SK-N-SH (cell line): ENCODE results near the gene MRPS2. TPM values are rescaled to one million over a fixed set of nuclear protein-coding genes. Genes with fewer than 3 reads are reported as not detected.

ENCODE experiments used
- CTCF ChIA-PET: fragments of 300-600, 350-600 bp; formaldehyde crosslinking; extraction: SDS; loops from one replicate; lab custom pipeline; 2021; lab: Yijun Ruan, JAX
- POLR2A ChIA-PET: fragments of 350-600 bp; sonication (Branson Sonifier 250); formaldehyde crosslinking; extraction: SDS; loops from one replicate; lab custom pipeline; 2020; ENCODE audit warnings: antibody characterized with exemption, inconsistent platforms; lab: Yijun Ruan, JAX
- DNase-seq: peaks from one replicate; pipeline ENCODE4 v3.0.0; 2012
- H2AFZ ChIP-seq: fragments of 200-600 bp; sonication (generic); 2 replicates; pipeline ENCODE4 v1.8.1; 2016; ENCODE audit warnings: antibody characterized with exemption, mild to moderate bottlenecking, low read depth
- H3F3A ChIP-seq: fragments of 200-600 bp; sonication (generic); replicated peaks from 2 replicates; pipeline ENCODE3; 2016; ENCODE audit warnings: antibody characterized with exemption, mild to moderate bottlenecking; ENCODE audit not compliant: insufficient read depth
- H3K27ac ChIP-seq, 2 experiments: fragments of 200-500 bp in 1 of 2; fragments of 200-600 bp in 1 of 2; sonication (Bioruptor generic) in 1 of 2; sonication (generic), shearing (Covaris generic) in 1 of 2; 2 replicates each; pipeline versions ENCODE4 v1.5.1 to v1.6.1; 2014 to 2016; ENCODE audit warnings: low read depth in 2 of 2, inconsistent platforms in 1 of 2, low read length in 1 of 2, mild to moderate bottlenecking in 1 of 2, mixed read lengths in 1 of 2
- H3K27me3 ChIP-seq: fragments of 200-600 bp; sonication (generic), shearing (Covaris generic); 2 replicates; pipeline ENCODE4 v1.6.1; 2016; ENCODE audit warnings: mixed run types; ENCODE audit not compliant: insufficient read depth
- H3K36me3 ChIP-seq, 2 experiments: fragments of 200-500 bp in 1 of 2; fragments of 200-600 bp in 1 of 2; sonication (Bioruptor generic) in 1 of 2; sonication (generic) in 1 of 2; replicated peaks in 1 of 2; 2 replicates each; pipeline versions ENCODE3 to v1.5.1; 2014 to 2016; ENCODE audit warnings: low read length in 1 of 2, mild to moderate bottlenecking in 1 of 2; ENCODE audit not compliant: insufficient read depth in 2 of 2, control insufficient read depth in 1 of 2
- H3K4me1 ChIP-seq, 2 experiments: fragments of 200-500 bp in 1 of 2; fragments of 200-600 bp in 1 of 2; sonication (Bioruptor generic) in 1 of 2; sonication (generic), shearing (Covaris generic) in 1 of 2; 2 replicates each; pipeline versions ENCODE4 v1.5.1 to v1.6.1; 2014 to 2016; ENCODE audit warnings: low read depth in 1 of 2, low read length in 1 of 2, mixed run types in 1 of 2; ENCODE audit not compliant: insufficient read depth in 2 of 2, control insufficient read depth in 1 of 2
- H3K4me2 ChIP-seq: fragments of 200-600 bp; sonication (generic), shearing (Covaris generic); 2 replicates; pipeline ENCODE4 v1.6.1; 2017; ENCODE audit warnings: mixed run types
- H3K4me3 ChIP-seq, 2 experiments: fragments of 200-500 bp in 1 of 2; fragments of 200-600 bp in 1 of 2; sonication (Bioruptor generic) in 1 of 2; sonication (generic), shearing (Covaris generic) in 1 of 2; 2 replicates each; pipeline versions ENCODE4 v1.5.1 to v1.8.1; 2014 to 2016; ENCODE audit warnings: low read depth in 2 of 2, inconsistent platforms in 1 of 2, low read length in 1 of 2, mild to moderate bottlenecking in 1 of 2, mixed read lengths in 1 of 2, moderate library complexity in 1 of 2
- H3K79me2 ChIP-seq: fragments of 200-600 bp; sonication (generic); 2 replicates; pipeline ENCODE4 v1.8.1; 2017; ENCODE audit warnings: mild to moderate bottlenecking; ENCODE audit not compliant: insufficient read depth
- H3K9ac ChIP-seq: fragments of 200-600 bp; sonication (generic); 2 replicates; pipeline ENCODE4 v1.6.1; 2017; ENCODE audit warnings: mixed run types
- H3K9me2 ChIP-seq: fragments of 200-600 bp; sonication (generic); 2 replicates; pipeline ENCODE4 v1.6.1; 2017; ENCODE audit warnings: mixed run types
- H3K9me3 ChIP-seq: fragments of 200-600 bp; sonication (generic); 2 replicates; pipeline ENCODE4 v1.6.1; 2017; ENCODE audit warnings: mixed run types, mild to moderate bottlenecking, moderate library complexity
- H4K20me1 ChIP-seq: fragments of 200-600 bp; sonication (generic); 2 replicates; pipeline ENCODE4 v1.6.1; 2017; ENCODE audit warnings: mild to moderate bottlenecking, mixed run types; ENCODE audit not compliant: insufficient read depth
- CHD2 ChIP-seq: fragments of 150-350 bp; IDR thresholded peaks from 2 replicates; pipeline ENCODE4 v1.6.1; 2018; ENCODE audit warnings: low read length; ENCODE audit not compliant: partially characterized antibody
- EP300 ChIP-seq, 2 experiments: IDR thresholded peaks; 2 replicates each; pipeline versions ENCODE4 v1.4.0 to v1.6.1; 2012; ENCODE audit warnings: borderline replicate concordance in 1 of 2, low read depth in 1 of 2, low read length in 1 of 2
- EZH2phosphoT487 ChIP-seq: fragments of 200-600 bp; sonication (generic); IDR thresholded peaks from 2 replicates; pipeline ENCODE4 v1.6.1; 2017; ENCODE audit warnings: low read depth, mixed run types, mild to moderate bottlenecking, antibody characterized with exemption, moderate library complexity, borderline replicate concordance
- FOSL2 ChIP-seq: IDR thresholded peaks from 2 replicates; pipeline ENCODE4 v1.4.0; 2012; ENCODE audit warnings: low read depth, mild to moderate bottlenecking, moderate library complexity, borderline replicate concordance
- FOXM1 ChIP-seq: IDR thresholded peaks from 2 replicates; pipeline ENCODE4 v1.4.0; 2012; ENCODE audit warnings: low read depth, mild to moderate bottlenecking
- JUND ChIP-seq: IDR thresholded peaks from 2 replicates; pipeline ENCODE4 v1.4.0; 2012
- MEF2A ChIP-seq: IDR thresholded peaks from 2 replicates; pipeline ENCODE4 v1.4.0; 2012; ENCODE audit warnings: low read depth, borderline replicate concordance
- NFIC ChIP-seq: IDR thresholded peaks from 2 replicates; pipeline ENCODE4 v1.4.0; 2012; ENCODE audit warnings: borderline replicate concordance
- NRF1 ChIP-seq: IDR thresholded peaks from 2 replicates; pipeline ENCODE4 v1.6.1; 2012; ENCODE audit warnings: low read depth, mild to moderate bottlenecking, low read length
- PBX3 ChIP-seq: IDR thresholded peaks from 2 replicates; pipeline ENCODE4; 2012
- RAD21 ChIP-seq: IDR thresholded peaks from 2 replicates; pipeline ENCODE4 v1.6.1; 2012; ENCODE audit warnings: mild to moderate bottlenecking, low read length
- RFX5 ChIP-seq: IDR thresholded peaks from 2 replicates; pipeline ENCODE4 v1.6.1; 2012; ENCODE audit warnings: mild to moderate bottlenecking, improper control_type of control experiment, low read length
- RXRA ChIP-seq: IDR thresholded peaks from 2 replicates; pipeline ENCODE4 v1.4.0; 2012; ENCODE audit warnings: low read depth, mild to moderate bottlenecking, borderline replicate concordance
- SMC3 ChIP-seq: IDR thresholded peaks from 2 replicates; pipeline ENCODE4 v1.6.1; 2012; ENCODE audit warnings: low read depth, low read length, improper control_type of control experiment
- TAF1 ChIP-seq: IDR thresholded peaks from 2 replicates; pipeline ENCODE4 v1.6.1; 2012; ENCODE audit warnings: low read depth, mild to moderate bottlenecking, low read length, moderate library complexity, borderline replicate concordance
- TCF12 ChIP-seq: IDR thresholded peaks from 2 replicates; pipeline ENCODE4 v1.4.0; 2012
- YY1 ChIP-seq: IDR thresholded peaks from 2 replicates; pipeline ENCODE4 v1.4.0; 2012; ENCODE audit warnings: low read depth, mild to moderate bottlenecking
- WGBS: methylation state at CpG from one replicate; pipeline ENCODE4 v1.1.6; 2017; ENCODE audit warnings: low lambda C conversion rate; 5-methylcytosine and 5-hydroxymethylcytosine counted together
- polyA plus RNA-seq, 3 experiments: library from polyadenylated mRNA; depleted of rRNA; stranded (reverse); fragments of >200 nt; gene quantifications; 2 replicates each; pipeline ENCODE4 v1.2.3, GENCODE V29; 2012
- TF ChIP-seq, protein P1 (sequence below): IDR thresholded peaks from 2 replicates; pipeline ENCODE4 v1.4.0; 2012; ENCODE audit warnings: low read depth, borderline replicate concordance
- TF ChIP-seq, protein P2 (sequence below): IDR thresholded peaks from 2 replicates; pipeline ENCODE4 v1.4.0; 2012; ENCODE audit warnings: low read depth, borderline replicate concordance
- TF ChIP-seq, protein P3 (sequence below): fragments of 200-600 bp; sonication (generic); IDR thresholded peaks from 2 replicates; pipeline ENCODE4 v1.6.1; 2017; ENCODE audit warnings: antibody characterized with exemption, mild to moderate bottlenecking, moderate library complexity

The MRPS2 gene
- polyA plus RNA-seq, 1 of the 3 experiments (the other 2 are of a cell fraction): 113 TPM

DNA sequence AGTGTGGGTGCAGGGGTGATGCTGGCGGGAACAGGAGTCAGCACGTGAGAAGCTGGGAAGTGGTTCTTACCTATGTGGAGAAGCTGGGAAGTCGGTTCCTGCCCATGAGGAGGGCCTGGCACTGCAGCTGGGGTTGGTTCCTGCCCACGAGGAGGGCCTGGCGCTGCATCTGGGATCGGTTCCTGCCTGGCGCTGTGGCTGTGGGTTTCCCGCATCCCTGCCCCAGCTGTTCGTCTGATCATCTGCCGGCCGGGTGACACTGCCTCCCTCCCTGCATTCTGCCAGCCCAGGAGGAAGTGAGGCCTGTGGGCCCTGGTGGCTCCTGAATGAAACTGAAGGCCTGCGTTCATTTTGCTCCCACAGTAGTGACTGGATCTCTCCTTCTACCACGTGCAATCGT is 50.5 kb downstream of the MRPS2 start:
- H2AFZ ChIP-seq: no peak overlapping the region
- WGBS: 57% methylated on average over 11 of the region's 14 CpGs
- H3K27me3 ChIP-seq: no peaks in the 10 kb centered on the region
- H4K20me1 ChIP-seq: no peaks in the 10 kb centered on the region
- TF ChIP-seq NRF1 (no peak), SMC3 (no peak), EZH2phosphoT487 (no peak), NFIC (no peak), FOSL2 (no peak), RXRA (no peak), RAD21 (no peak), JUND (no peak), FOXM1 (no peak), MEF2A (no peak), EP300 (IDR thresholded peaks at IDR 0.05; ENCODE audit: borderline replicate concordance in 1 of 2, low read depth in 1 of 2, low read length in 1 of 2) (no peak), CHD2 (no peak), TAF1 (no peak), TCF12 (no peak), RFX5 (no peak), YY1 (no peak), PBX3 (no peak)
- TF ChIP-seq, protein P1, sequence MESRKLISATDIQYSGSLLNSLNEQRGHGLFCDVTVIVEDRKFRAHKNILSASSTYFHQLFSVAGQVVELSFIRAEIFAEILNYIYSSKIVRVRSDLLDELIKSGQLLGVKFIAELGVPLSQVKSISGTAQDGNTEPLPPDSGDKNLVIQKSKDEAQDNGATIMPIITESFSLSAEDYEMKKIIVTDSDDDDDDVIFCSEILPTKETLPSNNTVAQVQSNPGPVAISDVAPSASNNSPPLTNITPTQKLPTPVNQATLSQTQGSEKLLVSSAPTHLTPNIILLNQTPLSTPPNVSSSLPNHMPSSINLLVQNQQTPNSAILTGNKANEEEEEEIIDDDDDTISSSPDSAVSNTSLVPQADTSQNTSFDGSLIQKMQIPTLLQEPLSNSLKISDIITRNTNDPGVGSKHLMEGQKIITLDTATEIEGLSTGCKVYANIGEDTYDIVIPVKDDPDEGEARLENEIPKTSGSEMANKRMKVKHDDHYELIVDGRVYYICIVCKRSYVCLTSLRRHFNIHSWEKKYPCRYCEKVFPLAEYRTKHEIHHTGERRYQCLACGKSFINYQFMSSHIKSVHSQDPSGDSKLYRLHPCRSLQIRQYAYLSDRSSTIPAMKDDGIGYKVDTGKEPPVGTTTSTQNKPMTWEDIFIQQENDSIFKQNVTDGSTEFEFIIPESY: no peak
- TF ChIP-seq, protein P2, sequence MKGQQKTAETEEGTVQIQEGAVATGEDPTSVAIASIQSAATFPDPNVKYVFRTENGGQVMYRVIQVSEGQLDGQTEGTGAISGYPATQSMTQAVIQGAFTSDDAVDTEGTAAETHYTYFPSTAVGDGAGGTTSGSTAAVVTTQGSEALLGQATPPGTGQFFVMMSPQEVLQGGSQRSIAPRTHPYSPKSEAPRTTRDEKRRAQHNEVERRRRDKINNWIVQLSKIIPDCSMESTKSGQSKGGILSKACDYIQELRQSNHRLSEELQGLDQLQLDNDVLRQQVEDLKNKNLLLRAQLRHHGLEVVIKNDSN: no peak
- TF ChIP-seq, protein P3, sequence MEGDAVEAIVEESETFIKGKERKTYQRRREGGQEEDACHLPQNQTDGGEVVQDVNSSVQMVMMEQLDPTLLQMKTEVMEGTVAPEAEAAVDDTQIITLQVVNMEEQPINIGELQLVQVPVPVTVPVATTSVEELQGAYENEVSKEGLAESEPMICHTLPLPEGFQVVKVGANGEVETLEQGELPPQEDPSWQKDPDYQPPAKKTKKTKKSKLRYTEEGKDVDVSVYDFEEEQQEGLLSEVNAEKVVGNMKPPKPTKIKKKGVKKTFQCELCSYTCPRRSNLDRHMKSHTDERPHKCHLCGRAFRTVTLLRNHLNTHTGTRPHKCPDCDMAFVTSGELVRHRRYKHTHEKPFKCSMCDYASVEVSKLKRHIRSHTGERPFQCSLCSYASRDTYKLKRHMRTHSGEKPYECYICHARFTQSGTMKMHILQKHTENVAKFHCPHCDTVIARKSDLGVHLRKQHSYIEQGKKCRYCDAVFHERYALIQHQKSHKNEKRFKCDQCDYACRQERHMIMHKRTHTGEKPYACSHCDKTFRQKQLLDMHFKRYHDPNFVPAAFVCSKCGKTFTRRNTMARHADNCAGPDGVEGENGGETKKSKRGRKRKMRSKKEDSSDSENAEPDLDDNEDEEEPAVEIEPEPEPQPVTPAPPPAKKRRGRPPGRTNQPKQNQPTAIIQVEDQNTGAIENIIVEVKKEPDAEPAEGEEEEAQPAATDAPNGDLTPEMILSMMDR: no peak
- TF ChIP-seq, all 33 proteins: peak for 0
- ChIA-PET POLR2A (no interaction called here), CTCF (interaction anchor here (3.3 kb wide), 1 partner anchor 46 kb away, joined by 11 read pairs; no protein-coding TSS in a partner anchor)
- H3K79me2 ChIP-seq: no peaks in the 10 kb centered on the region
- H3K4me2 ChIP-seq: no peak overlapping the region
- H3K27ac ChIP-seq: no peak overlapping the region
- no peaks in the 10 kb centered on the region for H3K4me1 ChIP-seq
- H3K9me3 ChIP-seq: no peaks in the 10 kb centered on the region
- H3K9ac ChIP-seq: no peak overlapping the region
- no peak overlapping the region for H3K4me3 ChIP-seq
- H3K9me2 ChIP-seq: no peaks in the 10 kb centered on the region
- no peaks in the 10 kb centered on the region for H3K36me3 ChIP-seq
- no peaks in the 10 kb centered on the region for H3F3A ChIP-seq
- no peak for DNase-seq
